Spleen (tissue), 11 donors: ENCODE results near the gene CA5A. TPM values are rescaled to one million over a fixed set of nuclear protein-coding genes. Genes with fewer than 3 reads are reported as not detected.
"Not testable (repeated sequence)": the region's sequence is repeated elsewhere in the genome, so short reads cannot be mapped to it uniquely, and the experiment has no call there.

Experiments
- DNase-seq: peaks from one replicate; pipeline ENCODE4 v3.0.0-alpha.2; 2020
- H3K27ac ChIP-seq, 8 donors: fragments of 200-600 bp; sonication (generic) in 7 of 8; 1 replicate in 4 of 8; 2 replicates in 4 of 8; pipeline versions ENCODE4 v1.5.0 to v1.8.0; 2016 to 2021; ENCODE audit warnings: inconsistent platforms in 4 of 8, mild to moderate bottlenecking in 4 of 8, moderate library complexity in 1 of 8
- H3K27me3 ChIP-seq, 7 donors: fragments of 200-600 bp; sonication (generic) in 6 of 7; replicated peaks in 1 of 7; 1 replicate in 4 of 7; 2 replicates in 3 of 7; pipeline versions ENCODE4 v1.5.0 to v1.8.0; 2016 to 2021; ENCODE audit warnings: inconsistent platforms in 3 of 7, mild to moderate bottlenecking in 1 of 7
- H3K36me3 ChIP-seq, 6 donors: fragments of 200-600 bp; sonication (generic) in 5 of 6; 1 replicate in 4 of 6; 2 replicates in 2 of 6; pipeline versions ENCODE4 v1.5.0 to v1.8.0; 2016 to 2021; ENCODE audit warnings: inconsistent platforms in 2 of 6
- H3K4me1 ChIP-seq, 6 donors: fragments of 200-600 bp; sonication (generic) in 5 of 6; 1 replicate in 3 of 6; 2 replicates in 3 of 6; pipeline versions ENCODE4 v1.5.0 to v1.8.0; 2016 to 2021; ENCODE audit warnings: inconsistent platforms in 3 of 6
- H3K4me3 ChIP-seq, 8 donors: fragments of 200-600 bp; sonication (generic) in 7 of 8; 1 replicate in 4 of 8; 2 replicates in 4 of 8; pipeline versions ENCODE4 v1.5.0 to v1.8.0; 2016 to 2021; ENCODE audit warnings: inconsistent platforms in 4 of 8, mild to moderate bottlenecking in 4 of 8, moderate library complexity in 2 of 8
- H3K9me3 ChIP-seq, 8 donors: fragments of 200-600 bp; sonication (generic) in 7 of 8; 1 replicate in 4 of 8; 2 replicates in 4 of 8; pipeline versions ENCODE4 v1.5.0 to v1.8.0; 2016 to 2021; ENCODE audit warnings: inconsistent platforms in 4 of 8
- POLR2A ChIP-seq, 3 donors: fragments of 450-650 bp; IDR thresholded peaks; one replicate each; pipeline ENCODE4 v1.5.1; 2017; ENCODE audit warnings: antibody characterized with exemption in 3 of 3, mild to moderate bottlenecking in 1 of 3
- POLR2AphosphoS5 ChIP-seq, 3 donors: sonication (generic); formaldehyde crosslinking; IDR thresholded peaks; one replicate each; pipeline ENCODE4 v1.5.1; 2017; ENCODE audit warnings: antibody characterized with exemption in 3 of 3
- WGBS, 5 donors: extraction: QIAGEN DNeasy Blood & Tissue Kit in 3 of 5; methylation state at CpG; one replicate each; pipeline versions ENCODE4 v1.1.5 to v1.1.7; 2013 to 2018; 5-methylcytosine and 5-hydroxymethylcytosine counted together
- intact Hi-C: fragments of 100-400 bp; cut with DNase I; formaldehyde crosslinking; loops from one replicate; pipeline ENCODE4 v1.15.0; 2023; ENCODE audit warnings: low total_unique reads
- polyA plus RNA-seq, 3 donors: library from polyadenylated mRNA; stranded (reverse); fragments of 200-250 nt; gene quantifications; one replicate each; pipeline ENCODE4 v1.2.1, GENCODE V29; 2013
- total RNA-seq, 7 donors: library from RNA; depleted of rRNA in 3 of 7; stranded (reverse); fragments of >200 nt in 3 of 7; fragmentation: NEBNext Ultra II Directional in 4 of 7; extraction: Animal tissue kit (Norgen Biotek cat#: 25700) in 4 of 7; gene quantifications; one replicate each; pipeline versions ENCODE4 v1.1.0 to v1.2.1, GENCODE V29; 2016 to 2021
- TF ChIP-seq, protein P1 (sequence below), 11 experiments: fragments of 200-600 bp in 7 of 11; fragments of 450-650 bp in 4 of 11; sonication (generic) in 4 of 11; IDR thresholded peaks in 8 of 11; conservative IDR thresholded peaks in 3 of 11; 1 replicate in 7 of 11; 2 replicates in 4 of 11; pipeline versions ENCODE4 v1.4.0 to v1.8.0; 2016 to 2021; ENCODE audit warnings: antibody characterized with exemption in 11 of 11, inconsistent platforms in 4 of 11, mild to moderate bottlenecking in 1 of 11
- donor health status: healthy with polysubstance abuse.
- donor health status: DM: no; HTN: no; CAD: no; lungs with moderate emphysema.
- donor health status: DM: no; HTN: no; CAD: no.
- donor health status: Bipolar disorder and iron deficiency.
- donor health status: healthy.
- donor health status: DM: no; HTN: no; CAD: no.
- donor health status: DM: yes; HTN: yes; CAD: no.

Gene CA5A
- total and polyA plus RNA-seq, 10 donors = not detected

DNA sequence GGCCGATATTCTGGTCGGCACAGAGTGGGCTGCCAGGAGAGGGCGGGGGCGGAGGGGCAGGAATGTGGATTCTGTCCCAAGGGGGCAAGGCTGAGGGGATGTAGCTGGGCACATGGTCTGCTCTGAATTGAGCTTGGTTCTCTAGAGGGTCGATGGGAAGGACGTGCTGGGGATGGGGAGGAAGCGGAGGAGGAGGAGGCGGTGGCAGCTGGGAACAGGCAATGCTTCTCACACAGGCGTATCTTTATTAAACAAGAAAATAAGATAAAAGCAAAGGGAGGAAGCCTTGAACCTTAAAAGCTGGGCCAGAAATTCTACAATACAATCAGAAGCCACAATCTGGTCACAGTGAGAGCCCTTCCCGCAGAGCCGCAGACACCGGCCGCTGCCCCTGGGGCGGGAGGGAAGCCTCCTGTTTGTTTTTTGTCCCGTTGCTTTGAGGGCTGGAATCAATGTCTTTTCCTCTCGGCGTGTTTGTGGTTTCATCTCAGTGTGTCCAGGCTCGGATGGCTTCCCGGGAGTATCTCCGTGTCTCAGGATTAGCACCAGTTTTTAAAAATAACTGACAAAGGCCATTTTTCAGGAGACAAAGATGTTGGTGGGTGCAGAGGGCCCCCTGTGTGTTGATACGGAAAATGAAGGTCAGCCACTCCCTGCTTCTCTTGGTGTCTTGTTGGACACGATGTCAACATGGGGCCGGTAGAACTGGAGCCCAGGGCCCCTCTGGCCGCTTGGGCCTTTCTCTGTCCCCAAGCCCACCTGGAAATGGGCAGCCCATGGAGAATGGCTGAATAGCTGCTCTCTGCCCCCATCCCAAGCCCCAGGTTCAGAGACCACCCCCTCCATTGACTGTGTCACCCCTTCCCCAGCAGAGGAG, 54.8 kb downstream of the CA5A start:
- intact Hi-C loops = no loop called here

GRCh38 chr16:87880117-87880696, 56.1 kb downstream of the CA5A start:
- intact Hi-C loops = no loop called here
- no peak overlapping the region for H3K4me3 ChIP-seq
- H3K36me3 ChIP-seq = no peaks in the 10 kb centered on the region
- TF ChIP-seq POLR2AphosphoS5 (IDR thresholded peaks at IDR 0.05) (no peak), POLR2A (IDR thresholded peaks at IDR 0.05) (no peak)
- TF ChIP-seq, protein P1, sequence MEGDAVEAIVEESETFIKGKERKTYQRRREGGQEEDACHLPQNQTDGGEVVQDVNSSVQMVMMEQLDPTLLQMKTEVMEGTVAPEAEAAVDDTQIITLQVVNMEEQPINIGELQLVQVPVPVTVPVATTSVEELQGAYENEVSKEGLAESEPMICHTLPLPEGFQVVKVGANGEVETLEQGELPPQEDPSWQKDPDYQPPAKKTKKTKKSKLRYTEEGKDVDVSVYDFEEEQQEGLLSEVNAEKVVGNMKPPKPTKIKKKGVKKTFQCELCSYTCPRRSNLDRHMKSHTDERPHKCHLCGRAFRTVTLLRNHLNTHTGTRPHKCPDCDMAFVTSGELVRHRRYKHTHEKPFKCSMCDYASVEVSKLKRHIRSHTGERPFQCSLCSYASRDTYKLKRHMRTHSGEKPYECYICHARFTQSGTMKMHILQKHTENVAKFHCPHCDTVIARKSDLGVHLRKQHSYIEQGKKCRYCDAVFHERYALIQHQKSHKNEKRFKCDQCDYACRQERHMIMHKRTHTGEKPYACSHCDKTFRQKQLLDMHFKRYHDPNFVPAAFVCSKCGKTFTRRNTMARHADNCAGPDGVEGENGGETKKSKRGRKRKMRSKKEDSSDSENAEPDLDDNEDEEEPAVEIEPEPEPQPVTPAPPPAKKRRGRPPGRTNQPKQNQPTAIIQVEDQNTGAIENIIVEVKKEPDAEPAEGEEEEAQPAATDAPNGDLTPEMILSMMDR (IDR thresholded peaks at IDR 0.05 in 8 of 11, conservative IDR thresholded peaks at IDR 0.05 in 3 of 11) = no peak
- no peaks in the 10 kb centered on the region for H3K4me1 ChIP-seq
- no peak for DNase-seq
- H3K27me3 ChIP-seq = peaks cover 0 to 71% (median 0%) of the 10 kb centered on the region in 7 donors
- H3K9me3 ChIP-seq = no peaks in the 10 kb centered on the region
- 72 to 87% (median 81%) methylated on average over 17 of the region's 17 CpGs for WGBS, 5 donors
- H3K27ac ChIP-seq = no peak overlapping the region

More for the DNA sequence above, 54.8 kb downstream of the CA5A start:
- Histone ChIP-seq H3K4me1 (no peaks in the 10 kb centered on the region), H3K27ac (no peak overlapping the region), H3K27me3 (peaks cover 0 to 63% (median 0%) of the 10 kb centered on the region in 7 donors), H3K4me3 (no peak overlapping the region), H3K36me3 (no peaks in the 10 kb centered on the region), H3K9me3 (no peaks in the 10 kb centered on the region)
- no peak for DNase-seq
- 35 to 45% (median 42%) methylated on average over 19 to 24 of the region's 24 CpGs for WGBS, 5 donors
- TF ChIP-seq POLR2A (IDR thresholded peaks at IDR 0.05) (no peak), POLR2AphosphoS5 (IDR thresholded peaks at IDR 0.05) (no peak)
- TF ChIP-seq, protein P1 (IDR thresholded peaks at IDR 0.05 in 8 of 11, conservative IDR thresholded peaks at IDR 0.05 in 3 of 11) = no peak

DNA sequence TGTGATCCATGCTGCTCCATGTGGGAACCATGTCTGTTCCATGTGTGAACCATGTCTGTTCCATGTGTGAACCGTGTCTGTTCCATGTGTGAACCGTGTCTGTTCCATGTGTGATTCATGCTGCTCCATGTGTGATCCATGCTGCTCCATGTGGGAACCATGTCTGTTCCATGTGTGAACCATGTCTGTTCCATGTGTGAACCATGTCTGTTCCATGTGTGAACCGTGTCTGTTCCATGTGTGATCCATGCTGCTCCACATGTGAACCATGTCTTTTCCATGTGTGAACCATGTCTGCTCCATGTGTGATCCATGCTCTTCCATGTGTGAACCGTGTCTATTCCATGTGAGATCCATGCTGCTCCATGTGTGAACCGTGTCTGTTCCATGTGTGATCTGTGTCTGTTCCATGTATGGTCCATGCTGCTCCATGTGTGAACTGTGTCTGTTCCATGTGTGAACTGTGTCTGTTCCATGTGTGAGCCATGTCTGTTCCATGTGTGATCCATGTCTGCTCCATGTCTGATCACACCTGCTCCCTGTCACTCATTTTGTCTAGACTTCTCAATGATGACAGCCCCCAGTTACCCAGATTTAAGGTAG, 56.8 kb downstream of the CA5A start:
- H3K4me1 ChIP-seq, H3K36me3 ChIP-seq, H3K4me3 ChIP-seq, intact Hi-C loops, H3K27ac ChIP-seq, DNase-seq, H3K9me3 ChIP-seq: not testable (repeated sequence)
- 85 to 95% (median 91%) methylated on average over 5 of the region's 5 CpGs for WGBS, 5 donors
- H3K27me3 ChIP-seq = peaks cover 0 to 72% (median 0%) of the 10 kb centered on the region in 7 donors

GRCh38 chr16:87878704-87879103, 57.6 kb downstream of the CA5A start:
- intact Hi-C loops = no loop called here
- peaks cover 0 to 3% (median 0%) of the 10 kb centered on the region in 6 donors for H3K4me1 ChIP-seq
- H3K9me3 ChIP-seq = no peaks in the 10 kb centered on the region
- no peak for DNase-seq
- H3K27ac ChIP-seq = no peak overlapping the region
- H3K27me3 ChIP-seq = peaks cover 0 to 75% (median 0%) of the 10 kb centered on the region in 7 donors
- H3K4me3 ChIP-seq = no peak overlapping the region
- TF ChIP-seq, protein P1 (IDR thresholded peaks at IDR 0.05 in 8 of 11, conservative IDR thresholded peaks at IDR 0.05 in 3 of 11) = no peak
- no peak for TF ChIP-seq POLR2AphosphoS5 (IDR thresholded peaks at IDR 0.05)
- no peak for TF ChIP-seq POLR2A (IDR thresholded peaks at IDR 0.05)
- 77 to 90% (median 87%) methylated on average over 5 of the region's 5 CpGs for WGBS, 5 donors
- H3K36me3 ChIP-seq = no peaks in the 10 kb centered on the region
